Pulmonary artery endothelial cell (primary cell): Measurements from ENCODE around the gene JADE2. TPM values are rescaled to one million over a fixed set of nuclear protein-coding genes. Genes with fewer than 3 reads are reported as not detected.
"Not testable (repeated sequence)": the region's sequence is repeated elsewhere in the genome, so short reads cannot be mapped to it uniquely, and the experiment has no call there.

Source experiments
- DNase-seq: peaks from one replicate; pipeline ENCODE4 v3.0.0-alpha.2; 2011; ENCODE audit warnings: low read depth, low spot score
- total RNA-seq: library from RNA; depleted of rRNA; stranded (reverse); fragments of >200 nt; gene quantifications from 2 replicates; pipeline ENCODE4 v1.2.3, GENCODE V29; 2014

The JADE2 gene
- total RNA-seq = 23.7 and 29.7 TPM in 2 replicates

- DNase-seq = no peak
Measured at GRCh38 chr5:134524826-134525682, at the start of gene JADE2. TSS of gene JADE2 (plus strand) at chr5:134525670. CDS start at chr5:134535858, 10,188 bp downstream.

DNA sequence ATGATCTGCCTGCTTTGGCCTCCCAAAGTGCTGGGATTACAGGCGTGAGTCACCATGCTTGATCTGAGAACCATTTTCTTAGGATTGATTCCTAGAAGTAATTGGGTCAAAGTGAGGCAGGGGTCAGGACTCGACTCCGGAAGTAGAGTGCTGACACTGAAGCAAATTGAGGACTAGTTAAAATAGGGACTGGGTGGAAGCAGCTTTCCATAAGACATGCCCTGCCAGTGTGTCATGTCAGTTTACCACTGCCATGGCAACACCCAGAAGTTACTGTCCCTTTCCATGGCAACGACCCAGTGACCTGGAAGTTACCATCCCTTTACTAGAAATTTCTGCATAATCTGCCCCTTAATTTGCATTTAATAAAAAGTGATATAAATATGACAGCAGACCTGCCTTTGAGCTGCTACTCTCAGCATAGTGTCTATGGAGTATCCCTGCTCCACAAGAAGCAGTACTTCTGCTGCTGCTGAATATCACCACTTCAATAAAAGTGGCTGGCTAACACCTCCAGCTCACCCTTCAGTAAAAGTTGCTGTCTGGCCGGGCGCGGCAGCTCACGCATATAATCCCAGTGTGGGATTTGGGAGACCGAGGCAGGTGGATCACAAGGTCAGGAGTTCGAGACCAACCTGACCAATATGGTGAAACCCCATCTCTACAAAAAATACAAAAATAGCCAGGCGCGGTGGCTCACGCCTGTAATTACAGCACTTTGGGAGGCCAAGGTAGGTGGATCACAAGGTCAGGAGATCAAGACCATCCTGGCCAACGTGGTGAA lies 47.8 kb upstream of the JADE2 start:
- DNase-seq = no peak

GRCh38 chr5:134479839-134480238 lies 45.6 kb upstream of the JADE2 start:
- DNase-seq = no peak

DNA sequence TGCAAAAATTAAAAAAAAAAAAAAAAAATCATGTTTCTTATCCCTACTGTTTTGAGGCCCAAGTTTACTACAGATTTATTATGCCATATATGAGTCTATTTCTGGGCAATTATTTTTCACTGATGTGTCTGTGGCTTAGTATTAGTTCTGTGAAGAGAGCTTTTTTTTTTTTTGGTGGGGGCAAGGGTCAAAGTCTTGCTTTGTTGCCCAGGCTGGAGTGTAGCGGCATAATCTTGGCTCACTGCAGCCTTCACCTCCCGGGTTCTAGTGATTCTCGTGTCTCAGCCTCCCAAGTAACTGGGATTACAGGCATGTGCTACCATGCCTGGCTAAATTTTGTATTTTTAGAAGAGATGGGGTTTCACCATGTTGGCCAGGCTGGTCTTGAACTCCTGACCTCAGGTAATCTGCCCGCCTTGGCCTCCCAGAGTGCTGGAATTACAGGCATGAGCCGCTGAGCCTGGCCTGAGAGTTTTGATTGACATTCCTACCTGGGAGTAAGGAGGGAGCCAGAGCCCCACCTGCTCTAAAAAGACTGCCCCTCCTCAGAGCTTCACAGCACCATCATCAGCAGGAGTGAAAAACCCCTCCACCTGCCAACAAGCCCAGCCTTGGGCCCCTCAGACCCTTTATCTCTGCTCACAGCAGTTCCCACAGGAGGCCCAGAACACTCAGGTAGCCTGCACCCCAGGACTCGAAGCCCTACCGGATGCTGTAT lies 36.1 kb upstream of the JADE2 start:
- no peak for DNase-seq

DNA sequence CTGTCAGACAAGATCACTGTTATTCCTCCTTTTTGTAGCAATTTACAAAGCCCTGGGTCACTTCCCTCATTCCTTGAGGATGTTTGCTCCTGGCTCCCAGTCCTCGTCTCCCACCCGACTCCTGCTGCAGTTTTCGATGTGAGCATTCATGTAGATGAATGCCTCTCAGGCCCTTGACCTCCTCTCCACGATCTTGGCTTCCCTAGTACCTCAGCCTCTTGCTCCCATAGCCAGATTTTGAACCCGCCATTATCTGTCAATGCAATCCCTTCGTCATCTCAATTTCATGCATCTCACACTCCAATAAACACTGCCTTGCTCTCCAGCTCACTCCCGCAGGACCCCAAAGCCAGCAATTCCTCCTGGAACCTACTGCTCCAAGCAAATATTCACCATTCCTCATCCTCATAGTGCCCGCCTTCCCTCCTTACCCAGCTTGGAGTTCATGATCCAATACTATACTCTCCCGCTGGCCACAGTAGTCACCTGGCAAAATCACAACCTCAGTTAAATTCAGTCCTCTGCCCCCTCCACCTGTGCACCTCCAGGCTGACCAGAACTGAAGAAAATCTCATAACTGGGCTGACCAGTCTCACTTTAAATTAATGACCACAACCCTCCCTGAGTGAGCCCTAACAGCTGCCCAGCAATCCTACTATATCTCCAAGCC lies 35.1 kb upstream of the JADE2 start:
- DNase-seq = no peak

DNA sequence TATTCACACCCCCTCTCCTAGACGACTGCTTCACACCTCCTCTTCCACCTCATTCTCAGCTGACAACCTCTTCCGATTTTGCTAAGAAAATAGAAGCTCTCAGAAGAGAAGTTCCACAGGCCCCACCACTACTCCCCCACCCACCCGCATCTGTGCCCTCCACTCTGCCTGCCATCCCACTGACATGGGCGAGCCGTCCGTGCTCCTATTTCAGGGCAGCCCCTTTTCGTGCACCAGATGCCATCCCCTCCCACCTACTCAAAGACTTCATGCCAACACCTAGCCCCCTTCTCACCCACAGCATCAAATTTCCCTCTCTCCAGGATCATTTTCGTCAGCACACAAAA lies 34.6 kb upstream of the JADE2 start:
- no peak for DNase-seq

DNA sequence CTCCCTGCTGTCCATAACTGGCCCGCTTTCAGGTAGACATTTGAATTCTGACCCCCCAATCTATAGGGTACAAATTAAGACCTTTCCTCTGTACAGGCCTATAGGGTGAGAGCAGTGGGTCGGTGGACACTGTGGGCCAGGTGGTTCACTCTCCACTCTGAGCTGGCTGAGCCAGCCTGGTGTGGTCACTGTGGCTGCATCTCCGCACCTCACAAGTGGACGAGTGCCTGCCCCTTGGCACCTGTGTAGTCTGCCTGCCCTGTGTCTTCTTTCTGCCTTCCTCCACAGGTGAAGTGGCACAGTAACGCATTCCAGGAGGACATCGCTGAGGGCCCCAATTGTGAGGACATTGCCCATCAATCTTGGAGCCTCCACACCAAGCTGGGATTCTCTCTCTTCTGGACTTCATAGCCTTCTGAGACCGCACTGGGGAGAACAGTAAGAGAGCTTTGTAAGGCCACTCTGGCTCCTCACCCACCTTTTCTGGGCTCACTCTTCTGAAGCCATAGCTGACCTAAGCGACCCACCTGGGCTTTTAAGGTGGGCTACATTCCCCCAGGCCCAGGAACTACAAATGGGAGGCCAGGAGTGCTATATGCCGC lies 33.5 kb upstream of the JADE2 start:
- DNase-seq = no peak

- DNase-seq = no peak
Measured at GRCh38 chr5:134492568-134492967, 32.9 kb upstream of the JADE2 start.

DNA sequence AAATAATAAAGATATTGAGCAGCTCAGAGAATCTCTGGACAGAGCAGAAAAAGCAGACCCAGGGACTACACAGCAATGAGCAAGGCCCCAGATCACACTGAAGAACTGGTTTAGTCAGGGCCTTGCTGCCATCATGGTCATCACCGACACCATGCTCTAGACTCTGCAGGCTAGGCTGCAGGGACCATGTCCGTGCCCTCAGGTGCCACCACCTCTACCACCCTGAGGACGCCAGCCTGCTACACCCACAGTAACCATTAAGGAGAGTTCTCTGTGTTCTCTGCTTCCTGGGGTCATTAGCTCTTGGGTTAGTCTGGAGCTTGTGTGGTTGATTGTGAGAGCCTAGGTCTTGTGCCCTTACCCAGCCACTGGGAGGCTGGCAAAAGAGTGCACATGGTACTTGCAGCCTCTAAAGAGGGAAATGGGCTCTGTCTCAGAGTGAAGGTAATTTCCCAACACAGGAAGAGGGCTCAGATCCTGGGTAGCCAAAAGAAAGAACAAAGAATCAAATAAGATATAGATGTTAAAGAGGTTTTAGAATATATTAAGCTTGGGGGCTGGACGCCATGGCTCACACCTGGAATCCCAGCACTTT lies 31.9 kb upstream of the JADE2 start:
- DNase-seq = no peak

GRCh38 chr5:134494780-134495179 lies 30.7 kb upstream of the JADE2 start:
- DNase-seq = no peak

DNA sequence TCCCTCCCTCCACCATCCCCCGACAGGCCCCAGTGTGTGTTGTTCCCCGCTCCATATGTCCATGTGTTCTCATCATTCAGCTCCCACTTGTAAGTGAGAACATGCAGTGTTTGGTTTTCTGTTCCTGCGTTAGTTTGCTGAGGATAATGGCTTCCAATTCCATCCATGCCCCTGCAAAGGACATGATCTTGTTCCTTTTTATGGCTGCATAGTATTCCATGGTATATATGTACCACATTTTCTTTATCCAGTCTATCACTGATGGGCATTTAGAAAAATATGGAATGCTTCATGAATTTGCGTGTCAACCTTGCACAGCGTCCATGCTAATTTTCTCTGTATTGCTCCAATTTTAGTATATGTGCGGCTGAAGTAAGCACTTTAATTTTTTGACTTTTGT lies 25.6 kb upstream of the JADE2 start:
- not testable (repeated sequence) for DNase-seq

GRCh38 chr5:134500699-134501430 lies 24.6 kb upstream of the JADE2 start:
- no peak for DNase-seq

DNA sequence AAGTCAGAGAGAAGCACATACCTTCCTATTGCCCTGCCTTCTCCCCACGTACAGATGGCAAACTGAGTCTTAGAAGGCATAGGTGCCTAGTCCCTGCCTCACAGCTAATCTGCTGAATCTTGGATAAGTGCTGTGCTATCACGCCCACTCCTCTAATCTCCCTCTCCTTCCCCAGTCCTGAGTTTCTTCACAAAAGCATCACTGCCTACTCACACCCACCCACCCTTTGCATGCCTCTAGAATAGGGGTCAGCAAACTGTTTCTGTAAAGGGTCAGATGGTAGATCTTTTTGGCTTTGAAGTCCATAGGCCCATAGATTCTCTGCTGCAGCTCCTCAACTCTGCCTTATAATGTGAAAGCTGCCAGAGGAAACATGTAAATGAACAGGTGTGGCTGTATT lies 23.2 kb upstream of the JADE2 start:
- DNase-seq = no peak

DNA sequence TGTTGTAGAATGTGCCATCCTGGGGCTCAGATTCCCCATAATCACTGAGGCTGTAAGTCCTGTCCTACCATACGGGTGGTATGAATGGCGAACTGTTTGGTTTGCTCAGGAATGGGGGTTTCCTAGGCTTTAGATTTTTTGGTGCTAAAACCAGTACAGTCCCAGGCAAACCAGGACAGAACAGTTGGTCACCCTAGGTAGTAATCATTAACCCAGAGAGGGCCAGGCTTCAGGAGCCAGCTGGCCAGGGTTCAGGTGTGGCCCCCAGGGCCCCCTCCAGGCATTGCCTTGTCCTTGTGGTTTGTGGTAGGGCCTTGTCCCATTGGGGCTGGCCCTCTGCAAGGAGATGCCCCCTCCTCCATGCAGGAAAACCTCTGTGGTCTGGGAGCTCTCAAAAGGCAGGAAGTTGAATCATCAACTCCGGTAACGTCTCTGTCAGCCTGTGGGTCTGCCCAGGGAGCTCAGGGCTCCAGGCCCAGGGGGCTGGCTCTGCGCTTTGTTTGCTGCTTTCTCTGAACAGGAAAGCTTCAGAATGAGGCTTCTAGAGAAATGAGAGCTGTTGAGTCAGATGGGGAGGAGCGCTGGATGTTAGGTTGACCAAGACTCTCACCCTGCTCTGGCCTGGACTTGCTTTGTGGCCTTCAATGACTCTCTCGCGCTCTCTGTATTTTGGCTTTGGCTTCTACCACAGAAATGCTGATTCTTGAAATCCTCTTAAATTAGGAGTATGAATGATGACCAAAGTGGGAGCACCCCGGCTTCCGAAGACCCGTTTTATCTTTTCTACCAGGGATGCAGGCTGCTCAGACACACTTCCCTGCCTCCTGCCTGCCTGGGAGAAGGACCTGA lies 22.2 kb upstream of the JADE2 start:
- DNase-seq = peak; percentile 91

DNA sequence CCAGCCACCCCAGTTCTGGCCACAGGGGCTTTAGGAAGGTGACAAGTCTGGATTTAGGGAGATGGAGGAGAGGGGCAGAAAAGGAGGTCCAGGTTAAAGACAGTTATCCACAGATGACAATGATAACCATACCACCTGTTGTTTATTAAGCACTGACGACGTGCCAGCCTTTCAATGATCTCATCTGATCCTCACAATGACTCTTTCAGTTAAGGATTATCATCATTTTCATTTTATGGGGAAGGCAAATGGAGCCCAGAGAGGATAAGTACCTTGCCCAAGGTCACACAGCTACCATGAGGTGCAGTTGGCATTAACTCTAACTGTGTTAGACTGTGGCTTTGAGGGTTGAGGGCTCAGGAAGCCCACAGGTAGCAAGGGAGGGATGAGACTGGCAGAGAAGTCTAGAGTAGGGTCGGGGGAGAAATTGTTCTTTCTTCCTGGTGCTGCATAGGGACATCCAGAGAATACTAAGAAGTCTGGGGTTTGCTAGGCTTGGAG lies 21.5 kb upstream of the JADE2 start:
- no peak for DNase-seq

GRCh38 chr5:134504629-134505300 lies 20.7 kb upstream of the JADE2 start:
- no peak for DNase-seq

- no peak for DNase-seq
Measured at GRCh38 chr5:134506054-134507039, 19.1 kb upstream of the JADE2 start.
